ENCODE data around the gene DCDC2.

Gene DCDC2

GRCh38 chr6:24352434-24352833, 5.4 kb downstream of the DCDC2 start:
- TF ChIP-seq CTCF (IDR thresholded peaks at IDR 0.05), result no peak
- peaks cover under 1% of the 10 kb centered on the region for H3K27me3 Mint-ChIP-seq (ENCODE audit: low read depth, poor library complexity)
- DNase-seq, result no peak
- H3K4me3 Mint-ChIP-seq, result no peak overlapping the region
- no peak overlapping the region for H3K27ac Mint-ChIP-seq
- no peaks in the 10 kb centered on the region for H3K9me3 Mint-ChIP-seq
- H3K36me3 Mint-ChIP-seq (ENCODE audit: low read depth), result no peaks in the 10 kb centered on the region
- H3K4me1 Mint-ChIP-seq, result peaks cover 31% of the 10 kb centered on the region

GRCh38 chr6:24344976-24345375, 12.9 kb downstream of the DCDC2 start:
- H3K9me3 Mint-ChIP-seq, result no peaks in the 10 kb centered on the region
- H3K4me1 Mint-ChIP-seq, result peaks cover 14% of the 10 kb centered on the region
- no peak overlapping the region for H3K4me3 Mint-ChIP-seq
- no peak for DNase-seq
- H3K36me3 Mint-ChIP-seq (ENCODE audit: low read depth), result no peaks in the 10 kb centered on the region
- TF ChIP-seq CTCF (IDR thresholded peaks at IDR 0.05), result no peak
- H3K27ac Mint-ChIP-seq, result no peak overlapping the region
- H3K27me3 Mint-ChIP-seq (ENCODE audit: low read depth, poor library complexity), result no peaks in the 10 kb centered on the region

GRCh38 chr6:24340998-24341938, 16.6 kb downstream of the DCDC2 start:
- H3K27ac Mint-ChIP-seq, result peak overlapping the region; percentile 69
- DNase-seq, result no peak
- no peaks in the 10 kb centered on the region for H3K27me3 Mint-ChIP-seq (ENCODE audit: low read depth, poor library complexity)

GRCh38 chr6:24339932-24340331, 17.9 kb downstream of the DCDC2 start:
- no peak overlapping the region for H3K4me3 Mint-ChIP-seq
- H3K36me3 Mint-ChIP-seq (ENCODE audit: low read depth), result peaks cover 15% of the 10 kb centered on the region
- no peak for TF ChIP-seq CTCF (IDR thresholded peaks at IDR 0.05)
- no peaks in the 10 kb centered on the region for H3K4me1 Mint-ChIP-seq
- peaks cover 16% of the 10 kb centered on the region for H3K9me3 Mint-ChIP-seq
- H3K27me3 Mint-ChIP-seq (ENCODE audit: low read depth, poor library complexity), result no peaks in the 10 kb centered on the region
- no peak overlapping the region for H3K27ac Mint-ChIP-seq
- no peak for DNase-seq

More at GRCh38 chr6:24340998-24341938, 16.6 kb downstream of the DCDC2 start:
- Mint-ChIP-seq H3K4me1 (no peaks in the 10 kb centered on the region), H3K4me3 (no peak overlapping the region), H3K36me3 (ENCODE audit: low read depth) (peaks cover 15% of the 10 kb centered on the region), H3K9me3 (peaks cover 16% of the 10 kb centered on the region)
- TF ChIP-seq CTCF (IDR thresholded peaks at IDR 0.05), result no peak

DNA sequence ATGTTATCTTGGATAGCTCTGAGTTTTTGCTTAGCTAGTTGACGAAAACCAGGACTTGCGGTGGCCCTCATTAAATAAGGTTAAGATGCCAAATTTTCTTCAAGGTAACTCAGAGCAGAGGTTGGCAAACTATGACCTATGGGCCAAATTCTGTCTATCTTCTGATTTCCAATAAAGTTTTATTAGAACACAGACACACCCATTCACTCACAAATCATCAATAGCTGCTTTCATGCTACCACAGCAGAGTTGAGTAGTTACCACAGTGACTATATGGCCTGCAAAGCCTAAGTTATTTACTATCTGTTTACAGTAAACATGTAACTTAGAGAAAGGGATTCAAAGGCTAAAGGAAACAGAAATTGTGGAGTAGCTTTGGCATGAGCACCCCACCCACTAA, 23.6 kb downstream of the DCDC2 start:
- TF ChIP-seq CTCF (IDR thresholded peaks at IDR 0.05), result no peak
- H3K27me3 Mint-ChIP-seq (ENCODE audit: low read depth, poor library complexity), result no peaks in the 10 kb centered on the region

DNA sequence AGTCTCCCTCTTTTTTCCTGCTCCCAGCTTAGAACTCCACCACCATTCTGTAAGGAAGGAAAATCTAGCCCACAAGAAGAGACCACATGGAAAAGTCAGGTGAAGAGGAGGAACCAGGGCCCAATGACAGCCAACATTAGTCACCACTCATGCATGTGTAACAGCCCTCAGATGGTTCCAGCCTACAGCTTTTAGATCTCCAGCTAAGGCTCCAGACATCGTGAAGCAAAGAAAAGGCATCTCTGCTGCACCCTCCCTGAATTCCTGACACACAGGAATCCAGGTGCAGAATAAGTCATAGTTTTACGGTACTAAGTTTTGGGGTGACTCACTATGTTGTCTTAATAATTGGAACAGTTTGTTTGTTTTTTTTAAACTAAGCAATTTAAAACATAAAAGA, 25.5 kb downstream of the DCDC2 start:
- TF ChIP-seq CTCF (IDR thresholded peaks at IDR 0.05), result no peak
- Mint-ChIP-seq H3K4me1 (peaks cover 29% of the 10 kb centered on the region), H3K27ac (no peak overlapping the region), H3K36me3 (ENCODE audit: low read depth) (no peaks in the 10 kb centered on the region), H3K4me3 (no peak overlapping the region), H3K27me3 (ENCODE audit: low read depth, poor library complexity) (no peaks in the 10 kb centered on the region), H3K9me3 (no peaks in the 10 kb centered on the region)
- no peak for DNase-seq

More for the DNA sequence above, 23.6 kb downstream of the DCDC2 start:
- H3K36me3 Mint-ChIP-seq (ENCODE audit: low read depth), result peaks cover 14% of the 10 kb centered on the region
- no peak overlapping the region for H3K4me3 Mint-ChIP-seq
- H3K4me1 Mint-ChIP-seq, result peaks cover 29% of the 10 kb centered on the region
- peaks cover 15% of the 10 kb centered on the region for H3K9me3 Mint-ChIP-seq
- H3K27ac Mint-ChIP-seq, result no peak overlapping the region
- no peak for DNase-seq
